ENCODE data around the gene WDR33.

WDR33 gene

GRCh38 chr2:127786048-127786809 lies 24.7 kb downstream of the WDR33 start:
- no peak for DNase-seq (ENCODE audit: extremely low read depth, low read depth)
- TF ChIP-seq CTCF (IDR thresholded peaks at IDR 0.05; ENCODE audit: low read depth, low read length), result no peak

GRCh38 chr2:127784965-127785518 lies 25.9 kb downstream of the WDR33 start:
- TF ChIP-seq CTCF (IDR thresholded peaks at IDR 0.05; ENCODE audit: low read depth, low read length), result no peak

GRCh38 chr2:127783101-127783500 lies 27.9 kb downstream of the WDR33 start:
- no peak for TF ChIP-seq CTCF (IDR thresholded peaks at IDR 0.05; ENCODE audit: low read depth, low read length)
- no peak for DNase-seq (ENCODE audit: extremely low read depth, low read depth)

More at GRCh38 chr2:127784965-127785518, 25.9 kb downstream of the WDR33 start:
- DNase-seq (ENCODE audit: extremely low read depth, low read depth), result no peak

GRCh38 chr2:127778850-127779249 lies 32.1 kb downstream of the WDR33 start:
- DNase-seq (ENCODE audit: extremely low read depth, low read depth), result no peak
- no peak for TF ChIP-seq CTCF (IDR thresholded peaks at IDR 0.05; ENCODE audit: low read depth, low read length)

- no peak for DNase-seq (ENCODE audit: extremely low read depth, low read depth)
- no peak for TF ChIP-seq CTCF (IDR thresholded peaks at IDR 0.05; ENCODE audit: low read depth, low read length)
These were observed 32.5 kb downstream of the WDR33 start for GRCh38 chr2:127778447-127778846.

- no peak for TF ChIP-seq CTCF (IDR thresholded peaks at IDR 0.05; ENCODE audit: low read depth, low read length)
- DNase-seq (ENCODE audit: extremely low read depth, low read depth), result no peak
These were observed 34.7 kb downstream of the WDR33 start for GRCh38 chr2:127776122-127776780.

GRCh38 chr2:127771756-127772155 lies 39.2 kb downstream of the WDR33 start:
- DNase-seq (ENCODE audit: extremely low read depth, low read depth), result no peak
- no peak for TF ChIP-seq CTCF (IDR thresholded peaks at IDR 0.05; ENCODE audit: low read depth, low read length)

Data from AG09319 (cell line).